ENCODE data around the gene ABR. TPM values are rescaled to one million over a fixed set of nuclear protein-coding genes. Genes with fewer than 3 reads are reported as not detected.
A peak's percentile ranks its signal among the peaks of the same experiment; 100 is the strongest.

Gene ABR
- total and polyA plus RNA-seq, 2 of the 8 experiments (the other 6 are each of a cell fraction or from before 2014, with no cell fraction given): 44.8 to 47.2 TPM

GRCh38 chr17:1055751-1056645, 123.8 kb downstream of the ABR start:
- H2BK12ac ChIP-seq (ENCODE audit: low read depth, low read length): no peak overlapping the region
- H2BK120ac ChIP-seq (replicated peaks; ENCODE audit: low read depth, low read length): no peak overlapping the region
- CTCF ChIA-PET (ENCODE audit: partially characterized antibody): interaction anchor here (0.6 to 5.6 kb wide), 56 partner anchors 8 to 1825 kb away, joined by 3 to 144 read pairs (median 4); partner anchors contain the start of genes NXN and TIMM22
- H2AK5ac ChIP-seq (ENCODE audit: low read depth, low read length): no peak overlapping the region
- H3K36me3 ChIP-seq (ENCODE audit: control insufficient read depth in 2 of 4, insufficient read depth in 4 of 4, low read length in 3 of 4): peaks cover 0 to 4% (median 1%) of the 10 kb centered on the region in 4 experiments; a peak in 2 of 8 replicates
- no peak overlapping the region for H3K23ac ChIP-seq (ENCODE audit: insufficient read length)
- H3K4ac ChIP-seq (replicated peaks; ENCODE audit: insufficient read length, low read depth, low read length): no peak overlapping the region
- H3K4me1 ChIP-seq (replicated peaks in 1 of 4; ENCODE audit: control insufficient read depth in 3 of 4, insufficient read depth in 4 of 4, low read length in 3 of 4): no peaks in the 10 kb centered on the region
- no peaks in the 10 kb centered on the region for H3K9me3 ChIP-seq (ENCODE audit: insufficient read depth in 2 of 2, low read depth in 1 of 2, low read length in 1 of 2)
- H3K14ac ChIP-seq (ENCODE audit: insufficient read length): no peak overlapping the region
- TF ChIP-seq SAP30 (IDR thresholded peaks at IDR 0.05; ENCODE audit: insufficient read depth, insufficient replicate concordance, low read length) (no peak), TAF7 (optimal IDR thresholded peaks at IDR 0.05; ENCODE audit: borderline replicate concordance, low read depth, low read length) (no peak), CTCF (IDR thresholded peaks at IDR 0.05; ENCODE audit: control extremely low read depth in 1 of 3, insufficient read depth in 1 of 3, low read depth in 1 of 3, low read length in 3 of 3) (peak; percentile 76 to 81 (median 77)), RXRA (IDR thresholded peaks at IDR 0.05; ENCODE audit: insufficient read depth, low read depth, low read length) (no peak), RAD21 (IDR thresholded peaks at IDR 0.05 in 1 of 2, conservative IDR thresholded peaks at IDR 0.05 in 1 of 2; ENCODE audit: low read depth in 2 of 2, low read length in 2 of 2) (peak; percentile 85 to 86), TEAD4 (IDR thresholded peaks at IDR 0.05; ENCODE audit: low read depth, low read length) (no peak)
- H4K8ac ChIP-seq (ENCODE audit: extremely low read depth, insufficient read depth, low read length): peak overlapping the region; percentile 74; the same call in 1 of the 2 replicates
- POLR2A ChIA-PET (ENCODE audit: partially characterized antibody): interaction anchor here (1.1 to 1.4 kb wide), 3 partner anchors 41 to 55 kb away, joined by 3 to 5 read pairs (median 3); no protein-coding TSS in a partner anchor
- peak in 1 of 2 experiments; percentile 87 for DNase-seq (ENCODE audit: low read depth in 1 of 2, low spot score in 2 of 2)
- H3K18ac ChIP-seq (ENCODE audit: extremely low read depth, low read length): no peak overlapping the region
- H3K56ac ChIP-seq (replicated peaks; ENCODE audit: insufficient read length, low read depth, low read length): no peak overlapping the region
- no peak overlapping the region for H3K27ac ChIP-seq (ENCODE audit: low read depth, low read length)
- no peak overlapping the region for H2BK20ac ChIP-seq (ENCODE audit: low read length)
- no peak overlapping the region for H4K5ac ChIP-seq (ENCODE audit: insufficient read length, low read depth, low read length)
- H2BK15ac ChIP-seq (ENCODE audit: low read length): no peak overlapping the region
- H3K79me1 ChIP-seq (ENCODE audit: low read depth, low read length): no peaks in the 10 kb centered on the region
- no peak overlapping the region for H2AFZ ChIP-seq (ENCODE audit: low read length)
- no peak overlapping the region for H3K4me3 ChIP-seq (ENCODE audit: extremely low read depth in 1 of 4, insufficient read depth in 2 of 4, low read depth in 3 of 4, low read length in 4 of 4)
- H3K23me2 ChIP-seq (ENCODE audit: low read depth, low read length): no peaks in the 10 kb centered on the region
- H4K20me1 ChIP-seq (replicated peaks in 1 of 2; ENCODE audit: control insufficient read depth in 1 of 2, insufficient read depth in 2 of 2, low read length in 2 of 2): no peaks in the 10 kb centered on the region
- H3K4me2 ChIP-seq (ENCODE audit: insufficient read depth in 1 of 2, low read depth in 2 of 2, low read length in 2 of 2): no peak overlapping the region
- peak; percentile 55 for FAIRE-seq
- no peaks in the 10 kb centered on the region for H3K27me3 ChIP-seq (replicated peaks in 1 of 4; ENCODE audit: control insufficient read depth in 3 of 4, extremely low read depth in 1 of 4, insufficient read depth in 3 of 4, low read length in 3 of 4)
- no peaks in the 10 kb centered on the region for H3K79me2 ChIP-seq (ENCODE audit: control insufficient read depth in 1 of 2, insufficient read depth in 2 of 2, low read length in 2 of 2)
- H2BK5ac ChIP-seq (ENCODE audit: low read depth, low read length): no peak overlapping the region
- H3K9ac ChIP-seq (replicated peaks in 1 of 4; ENCODE audit: extremely low read depth in 1 of 4, low read depth in 3 of 4, low read length in 3 of 4): no peak overlapping the region
- 75% methylated on average over 19 of the region's 22 CpGs; no CpG with 5 or more reads in 1 of the 2 experiments for WGBS, 2 experiments (ENCODE audit: extremely low coverage in 1 of 2, insufficient coverage in 1 of 2, insufficient read length in 1 of 2, insufficient replicate concordance in 2 of 2, low coverage in 1 of 2, low lambda C conversion rate in 2 of 2, missing lambda C conversion rate in 1 of 2)
- H4K91ac ChIP-seq (replicated peaks; ENCODE audit: insufficient read length, low read length): no peak overlapping the region
